ENCODE results near the gene FGF10.

GRCh38 chr5:44426944-44427343 is 37.7 kb upstream of the FGF10 start:
- TF ChIP-seq, protein P1, sequence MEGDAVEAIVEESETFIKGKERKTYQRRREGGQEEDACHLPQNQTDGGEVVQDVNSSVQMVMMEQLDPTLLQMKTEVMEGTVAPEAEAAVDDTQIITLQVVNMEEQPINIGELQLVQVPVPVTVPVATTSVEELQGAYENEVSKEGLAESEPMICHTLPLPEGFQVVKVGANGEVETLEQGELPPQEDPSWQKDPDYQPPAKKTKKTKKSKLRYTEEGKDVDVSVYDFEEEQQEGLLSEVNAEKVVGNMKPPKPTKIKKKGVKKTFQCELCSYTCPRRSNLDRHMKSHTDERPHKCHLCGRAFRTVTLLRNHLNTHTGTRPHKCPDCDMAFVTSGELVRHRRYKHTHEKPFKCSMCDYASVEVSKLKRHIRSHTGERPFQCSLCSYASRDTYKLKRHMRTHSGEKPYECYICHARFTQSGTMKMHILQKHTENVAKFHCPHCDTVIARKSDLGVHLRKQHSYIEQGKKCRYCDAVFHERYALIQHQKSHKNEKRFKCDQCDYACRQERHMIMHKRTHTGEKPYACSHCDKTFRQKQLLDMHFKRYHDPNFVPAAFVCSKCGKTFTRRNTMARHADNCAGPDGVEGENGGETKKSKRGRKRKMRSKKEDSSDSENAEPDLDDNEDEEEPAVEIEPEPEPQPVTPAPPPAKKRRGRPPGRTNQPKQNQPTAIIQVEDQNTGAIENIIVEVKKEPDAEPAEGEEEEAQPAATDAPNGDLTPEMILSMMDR (conservative IDR thresholded peaks at IDR 0.05 in 1 of 2, IDR thresholded peaks at IDR 0.05 in 1 of 2; ENCODE audit: low read depth in 1 of 2, low read length in 2 of 2), result no peak
- no peak for TF ChIP-seq EZH2 (IDR thresholded peaks at IDR 0.05; ENCODE audit: low read length, missing control alignments)

Data from fibroblast of lung (primary cell).